NOMO-1 treated with dmso at 0.1 percent for 144 hours (cell line): Measurements from ENCODE around the gene LRFN2.

Source experiments
- DNase-seq: peaks from one replicate; lab custom pipeline; 2025; ENCODE audit not compliant: unreplicated experiment; lab: John Stamatoyannopoulos, UW

Gene LRFN2

GRCh38 chr6:40386200-40386599 is 201.0 kb downstream of the LRFN2 start:
- DNase-seq = no peak

DNA sequence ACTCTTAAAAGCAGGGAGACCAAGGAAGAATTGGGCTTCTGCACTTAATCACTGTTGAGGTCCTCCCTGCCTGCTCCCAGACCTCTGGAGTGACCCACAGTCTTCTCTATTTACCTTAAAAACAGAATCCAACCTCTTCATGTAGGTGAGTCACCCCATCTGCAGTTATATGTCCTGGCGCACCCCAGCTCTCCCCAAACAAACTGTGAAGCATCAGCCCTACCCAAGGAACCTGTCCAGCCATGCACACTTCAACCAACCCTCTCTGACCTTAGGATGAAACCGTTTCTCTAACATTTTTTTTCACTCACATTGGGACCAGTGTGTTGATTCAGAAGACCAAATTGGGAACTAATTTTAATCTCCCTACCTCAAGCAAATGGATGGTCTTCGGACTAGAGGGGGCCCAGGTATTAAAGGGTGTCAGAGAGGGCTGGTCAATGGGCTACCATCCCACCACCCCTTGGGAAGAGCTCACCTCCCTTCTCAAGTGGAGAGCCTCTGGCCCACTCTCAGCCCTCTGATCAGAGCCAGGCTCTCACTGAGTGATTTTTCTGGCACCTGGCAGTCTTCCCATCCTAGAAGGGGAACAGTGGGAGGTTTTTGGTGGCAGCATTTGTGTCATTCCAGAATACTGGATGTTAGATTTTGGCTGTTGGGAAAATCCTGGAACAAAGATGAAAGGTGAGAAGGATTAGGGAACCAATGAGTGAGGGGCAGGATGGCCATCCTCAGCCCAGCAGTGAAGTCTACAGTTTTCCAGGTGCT is 203.6 kb downstream of the LRFN2 start:
- DNase-seq = no peak

DNA sequence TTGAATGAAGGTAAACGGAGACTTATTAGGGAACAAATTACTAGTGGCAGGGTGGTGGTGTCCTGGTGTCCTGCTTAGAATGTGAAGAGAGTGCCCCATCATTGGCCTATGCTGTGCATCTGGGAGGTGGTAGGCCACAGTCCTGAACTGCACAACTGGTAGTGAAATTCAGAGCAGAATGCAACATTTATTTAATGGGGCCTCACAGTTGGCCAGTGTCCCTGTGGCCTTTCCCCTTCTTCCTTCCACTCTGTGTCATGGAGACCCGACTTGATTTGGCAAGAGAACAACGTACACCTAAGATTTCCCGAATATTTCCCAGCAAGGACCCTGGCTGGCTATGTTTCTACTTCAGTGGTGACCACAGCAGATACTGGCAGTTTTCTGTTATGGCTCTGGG is 206.9 kb downstream of the LRFN2 start:
- DNase-seq = no peak

GRCh38 chr6:40379811-40380210 is 207.4 kb downstream of the LRFN2 start:
- DNase-seq = no peak

DNA sequence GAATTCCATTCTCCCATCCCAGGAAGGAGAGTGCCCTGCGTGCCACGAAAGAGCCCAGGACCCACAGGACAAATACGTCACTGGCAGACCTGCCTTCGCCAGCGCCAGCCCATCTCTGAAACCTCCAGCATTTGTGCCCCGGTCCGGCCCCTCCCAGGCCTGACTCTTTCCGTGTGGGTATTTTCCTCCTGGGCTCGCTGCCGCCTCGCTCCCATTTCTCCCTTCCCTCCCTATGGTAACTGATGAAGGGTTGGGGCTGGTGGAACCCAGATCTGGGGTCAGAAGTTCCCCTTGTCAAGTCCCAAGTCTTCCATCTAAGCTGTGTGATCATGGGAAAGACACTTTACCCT is 208.5 kb downstream of the LRFN2 start:
- no peak for DNase-seq

DNA sequence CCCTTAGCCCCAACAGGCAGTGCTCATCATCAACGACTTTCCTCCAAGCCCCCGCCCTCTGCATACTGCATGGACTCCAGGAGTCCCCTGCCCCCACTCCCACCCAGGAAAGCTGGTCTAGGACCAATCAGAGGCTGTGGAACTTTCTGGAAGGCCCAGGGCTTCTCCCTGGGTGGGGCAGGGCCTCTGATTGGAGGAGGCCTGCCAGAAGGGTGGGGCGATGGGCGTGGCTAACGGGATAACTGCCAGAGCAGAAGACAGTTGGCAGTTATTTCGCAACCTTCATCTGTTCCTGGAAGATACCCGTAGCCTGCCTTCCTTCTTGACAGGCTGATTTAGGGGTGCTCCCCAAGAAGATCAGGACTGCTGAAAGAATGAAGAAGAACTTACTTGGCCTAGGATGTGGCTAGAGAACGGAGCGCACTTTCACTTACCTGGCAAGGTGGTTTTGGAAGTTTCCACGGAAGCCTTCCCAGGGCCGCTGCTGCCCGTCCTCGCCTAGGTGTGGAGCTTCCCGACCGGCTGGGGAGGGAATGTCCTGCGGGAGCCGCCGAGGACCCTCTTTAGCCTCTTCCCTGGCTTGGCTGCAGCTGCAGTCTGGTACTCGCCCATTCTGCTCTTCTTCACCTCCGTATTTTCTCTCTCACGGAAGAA is 209.0 kb downstream of the LRFN2 start:
- DNase-seq = no peak

- no peak for DNase-seq
Observed at GRCh38 chr6:40377173-40377806, 209.9 kb downstream of the LRFN2 start.

- DNase-seq = no peak
Observed at GRCh38 chr6:40376113-40376650, 211.0 kb downstream of the LRFN2 start.

DNA sequence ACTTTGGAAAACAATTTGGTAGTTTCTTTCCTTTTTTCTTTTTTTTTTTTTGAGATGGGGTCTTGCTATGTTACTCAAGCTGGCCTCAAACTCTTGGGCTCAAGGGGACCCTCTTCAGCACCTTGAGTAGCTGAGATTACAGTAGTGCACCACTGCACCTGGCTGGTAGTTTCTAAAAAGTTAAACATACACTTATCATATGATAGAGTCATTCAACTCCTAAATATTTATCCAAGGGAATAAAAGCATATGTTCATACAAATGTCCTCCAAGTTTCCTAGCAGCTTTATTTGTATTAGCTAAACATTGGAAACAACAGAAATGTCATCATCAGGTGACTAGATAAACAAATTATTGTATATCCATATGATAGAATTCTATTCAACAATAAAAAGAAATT is 213.9 kb downstream of the LRFN2 start:
- DNase-seq = no peak

GRCh38 chr6:40371621-40372020 is 215.5 kb downstream of the LRFN2 start:
- no peak for DNase-seq

DNA sequence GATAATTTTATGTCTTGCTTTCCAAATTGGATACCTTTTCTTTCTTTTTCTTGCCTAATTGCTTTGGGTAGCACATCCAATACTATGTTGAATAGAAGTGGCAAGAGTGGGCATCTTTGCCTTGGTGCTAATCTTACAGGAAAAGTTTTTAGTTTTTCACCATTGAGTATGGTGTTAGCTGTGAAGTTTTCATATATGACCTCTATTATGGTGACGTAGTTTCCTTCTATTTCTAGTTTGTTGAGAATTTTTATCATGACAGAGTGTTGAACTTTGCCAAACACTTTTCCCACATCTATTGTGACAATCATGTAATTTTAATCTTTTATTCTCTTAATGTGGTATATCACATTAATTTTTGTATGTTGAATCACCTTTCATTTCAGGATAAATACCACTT is 216.1 kb downstream of the LRFN2 start:
- no peak for DNase-seq

DNA sequence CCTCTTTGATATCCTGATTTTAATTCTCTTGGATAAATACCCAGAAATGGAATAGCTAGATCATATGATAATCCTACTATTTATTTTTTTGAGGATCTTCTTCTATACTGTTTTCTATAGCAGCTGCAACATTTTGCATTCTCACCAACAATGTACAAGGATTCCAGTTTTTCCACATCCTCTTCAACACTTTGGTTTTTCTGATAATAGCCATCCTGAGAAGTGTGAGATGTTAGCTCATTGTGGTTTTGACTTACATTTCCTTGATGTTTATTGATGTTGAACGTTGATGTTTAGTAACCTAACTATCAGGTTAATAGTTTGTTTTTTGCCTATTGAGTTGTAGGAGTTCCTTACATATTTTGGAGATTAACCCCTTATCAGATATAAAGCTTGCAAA is 217.3 kb downstream of the LRFN2 start:
- DNase-seq = no peak

GRCh38 chr6:40369042-40369441 is 218.1 kb downstream of the LRFN2 start:
- DNase-seq = no peak

GRCh38 chr6:40362859-40363258 is 224.3 kb downstream of the LRFN2 start:
- DNase-seq = no peak

- DNase-seq = no peak
Observed at GRCh38 chr6:40359808-40360207, 227.4 kb downstream of the LRFN2 start.

GRCh38 chr6:40358473-40359460 is 228.4 kb downstream of the LRFN2 start:
- DNase-seq = no peak

GRCh38 chr6:40356242-40356910 is 230.8 kb downstream of the LRFN2 start:
- no peak for DNase-seq

DNA sequence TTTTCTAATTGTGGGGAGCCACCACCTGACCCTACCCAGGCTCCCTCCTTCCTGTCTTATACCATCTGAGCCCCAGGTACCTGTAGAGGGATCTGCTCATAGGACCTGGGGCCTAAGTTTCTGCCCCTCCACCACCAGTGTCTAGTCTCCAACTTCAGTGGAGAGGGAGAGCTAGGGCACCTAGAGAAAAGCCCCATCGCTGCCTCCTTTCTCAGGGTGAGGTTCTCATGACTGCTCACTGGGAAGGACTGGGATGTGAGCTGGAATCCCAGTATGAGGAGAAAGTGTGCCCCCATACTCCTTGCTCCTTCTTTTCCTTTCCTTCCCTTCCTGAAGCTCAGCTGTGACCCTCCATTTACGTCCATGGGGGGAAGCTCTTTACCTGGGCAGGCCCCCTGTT is 231.6 kb downstream of the LRFN2 start:
- no peak for DNase-seq

- no peak for DNase-seq
Observed at GRCh38 chr6:40355066-40355465, 232.1 kb downstream of the LRFN2 start.

DNA sequence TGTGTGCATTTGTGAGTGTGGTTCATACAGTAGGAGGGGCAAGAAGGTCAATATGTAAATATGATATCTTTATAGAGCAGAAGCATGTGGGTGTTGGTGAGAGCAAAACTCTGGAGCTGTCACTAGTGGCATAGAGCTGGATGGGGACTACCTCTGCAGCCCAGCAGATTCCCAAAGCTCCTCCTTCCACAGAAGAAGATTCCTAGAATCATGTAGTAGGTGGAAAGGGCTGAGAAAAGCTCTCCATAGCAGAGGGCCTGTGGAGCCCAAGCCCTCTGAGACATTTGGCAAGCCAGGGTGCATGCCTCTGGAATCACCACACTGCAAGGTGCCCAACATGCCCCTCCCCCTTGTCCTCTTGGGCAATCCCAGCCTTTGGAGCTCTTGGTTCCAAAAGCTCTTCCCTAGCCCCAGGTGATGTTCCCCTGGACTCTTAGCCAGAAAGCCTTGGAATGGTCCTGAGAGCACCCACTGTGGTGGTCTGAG is 233.2 kb downstream of the LRFN2 start:
- no peak for DNase-seq
